Measurements from ENCODE around the gene SEMA6D.

The SEMA6D gene

GRCh38 chr15:47778263-47778770, 61.0 kb downstream of the SEMA6D start:
- H3K9me3 ChIP-seq (ENCODE audit: severe bottlenecking): peaks cover under 1% of the 10 kb centered on the region
- H3K27me3 ChIP-seq (ENCODE audit: insufficient read depth, low read depth, severe bottlenecking): no peaks in the 10 kb centered on the region
- no peak for DNase-seq
- no peak overlapping the region for H3K27ac ChIP-seq
- H3K36me3 ChIP-seq: 0 out of 2 replicates have a peak, but pooled peaks cover 2% of the 10 kb centered on the region
- H3K4me3 ChIP-seq (ENCODE audit: low read depth, low read length): no peak overlapping the region
- TF ChIP-seq CTCF (IDR thresholded peaks at IDR 0.05; ENCODE audit: low read depth, low read length): no peak

GRCh38 chr15:47780971-47781370, 63.7 kb downstream of the SEMA6D start:
- no peaks in the 10 kb centered on the region for H3K36me3 ChIP-seq
- no peak for DNase-seq
- no peaks in the 10 kb centered on the region for H3K27me3 ChIP-seq (ENCODE audit: insufficient read depth, low read depth, severe bottlenecking)
- no peak overlapping the region for H3K27ac ChIP-seq
- no peak overlapping the region for H3K4me3 ChIP-seq (ENCODE audit: low read depth, low read length)
- peaks cover 2% of the 10 kb centered on the region for H3K9me3 ChIP-seq (ENCODE audit: severe bottlenecking)
- no peak for TF ChIP-seq CTCF (IDR thresholded peaks at IDR 0.05; ENCODE audit: low read depth, low read length)

- no peak for DNase-seq
- no peak overlapping the region for H3K27ac ChIP-seq
- no peaks in the 10 kb centered on the region for H3K27me3 ChIP-seq (ENCODE audit: insufficient read depth, low read depth, severe bottlenecking)
- no peak overlapping the region for H3K4me3 ChIP-seq (ENCODE audit: low read depth, low read length)
- no peaks in the 10 kb centered on the region for H3K36me3 ChIP-seq
- H3K9me3 ChIP-seq (ENCODE audit: severe bottlenecking): peaks cover 2% of the 10 kb centered on the region
- no peak for TF ChIP-seq CTCF (IDR thresholded peaks at IDR 0.05; ENCODE audit: low read depth, low read length)
These were observed 64.2 kb downstream of the SEMA6D start for GRCh38 chr15:47781527-47781926.

- H3K27me3 ChIP-seq (ENCODE audit: insufficient read depth, low read depth, severe bottlenecking): no peaks in the 10 kb centered on the region
- no peak for TF ChIP-seq CTCF (IDR thresholded peaks at IDR 0.05; ENCODE audit: low read depth, low read length)
- no peak for DNase-seq
- no peak overlapping the region for H3K27ac ChIP-seq
- peaks cover 2% of the 10 kb centered on the region for H3K9me3 ChIP-seq (ENCODE audit: severe bottlenecking)
- H3K36me3 ChIP-seq: no peaks in the 10 kb centered on the region
- no peak overlapping the region for H3K4me3 ChIP-seq (ENCODE audit: low read depth, low read length)
These were observed 67.5 kb downstream of the SEMA6D start for GRCh38 chr15:47784820-47785219.

- Histone ChIP-seq H3K36me3 (no peaks in the 10 kb centered on the region), H3K27ac (no peak overlapping the region), H3K4me3 (ENCODE audit: low read depth, low read length) (no peak overlapping the region), H3K27me3 (ENCODE audit: insufficient read depth, low read depth, severe bottlenecking) (no peaks in the 10 kb centered on the region), H3K9me3 (ENCODE audit: severe bottlenecking) (peaks cover 2% of the 10 kb centered on the region)
- TF ChIP-seq CTCF (IDR thresholded peaks at IDR 0.05; ENCODE audit: low read depth, low read length): no peak
- DNase-seq: no peak
These were observed 69.1 kb downstream of the SEMA6D start for GRCh38 chr15:47786371-47786770.

- H3K27me3 ChIP-seq (ENCODE audit: insufficient read depth, low read depth, severe bottlenecking): no peaks in the 10 kb centered on the region
- DNase-seq: no peak
- no peak overlapping the region for H3K27ac ChIP-seq
- no peak overlapping the region for H3K4me3 ChIP-seq (ENCODE audit: low read depth, low read length)
- peaks cover 2% of the 10 kb centered on the region for H3K9me3 ChIP-seq (ENCODE audit: severe bottlenecking)
- no peak for TF ChIP-seq CTCF (IDR thresholded peaks at IDR 0.05; ENCODE audit: low read depth, low read length)
- no peaks in the 10 kb centered on the region for H3K36me3 ChIP-seq
These were observed 70.6 kb downstream of the SEMA6D start for GRCh38 chr15:47787875-47788274.

Data from WERI-Rb-1 (cell line).